Activated gamma-delta T cell treated with Interleukin-2 at 50 U/mL for 16 hours (primary cell): ENCODE measurements around the gene FGR.

Source experiments
- DNase-seq: peaks from one replicate; pipeline ENCODE4 v3.0.0-alpha.2; 2020

The FGR gene

DNA sequence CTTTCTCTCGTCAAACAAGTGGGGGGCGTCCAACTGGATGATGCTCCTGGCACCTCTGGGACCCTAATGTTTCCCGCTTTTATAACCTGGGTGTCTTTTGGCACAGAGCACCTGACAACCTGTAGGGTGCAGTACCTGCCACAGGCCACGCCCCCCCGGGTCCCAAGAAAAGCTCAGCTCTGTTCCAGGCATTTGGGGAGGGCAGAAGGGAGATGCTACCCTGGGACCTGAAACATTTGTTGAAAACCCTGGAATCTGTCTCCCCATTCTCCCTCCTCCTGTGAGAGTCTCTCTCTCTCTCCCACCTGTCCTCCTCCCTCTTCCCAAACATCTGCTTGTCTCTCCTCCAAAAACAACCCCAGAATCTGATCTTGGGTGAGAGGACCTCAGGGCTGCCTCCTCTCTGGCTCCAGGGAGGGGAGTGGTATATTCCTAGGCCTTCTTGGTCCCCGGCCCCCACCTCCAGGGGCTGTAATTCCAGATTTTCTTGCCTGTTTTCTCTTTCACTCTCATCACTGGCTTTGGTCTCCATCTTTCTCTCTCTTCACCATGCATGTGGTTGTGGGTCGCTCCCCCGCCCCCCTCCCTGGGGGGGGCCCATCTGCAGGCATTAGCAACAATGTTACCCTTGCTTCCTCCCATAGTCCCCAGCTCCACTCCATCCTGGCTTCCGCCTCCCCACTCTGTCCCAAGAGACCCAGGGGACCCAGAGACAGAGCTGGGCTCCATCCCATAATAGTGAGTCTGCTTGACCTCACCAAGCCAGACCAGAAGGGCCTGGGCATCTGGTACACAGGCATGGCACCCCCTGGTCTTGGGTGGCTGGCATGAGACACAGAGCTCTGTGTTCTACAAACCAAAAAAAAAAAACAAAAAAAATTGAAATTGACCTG is 35.1 kb downstream of the FGR start:
- no peak for DNase-seq

DNA sequence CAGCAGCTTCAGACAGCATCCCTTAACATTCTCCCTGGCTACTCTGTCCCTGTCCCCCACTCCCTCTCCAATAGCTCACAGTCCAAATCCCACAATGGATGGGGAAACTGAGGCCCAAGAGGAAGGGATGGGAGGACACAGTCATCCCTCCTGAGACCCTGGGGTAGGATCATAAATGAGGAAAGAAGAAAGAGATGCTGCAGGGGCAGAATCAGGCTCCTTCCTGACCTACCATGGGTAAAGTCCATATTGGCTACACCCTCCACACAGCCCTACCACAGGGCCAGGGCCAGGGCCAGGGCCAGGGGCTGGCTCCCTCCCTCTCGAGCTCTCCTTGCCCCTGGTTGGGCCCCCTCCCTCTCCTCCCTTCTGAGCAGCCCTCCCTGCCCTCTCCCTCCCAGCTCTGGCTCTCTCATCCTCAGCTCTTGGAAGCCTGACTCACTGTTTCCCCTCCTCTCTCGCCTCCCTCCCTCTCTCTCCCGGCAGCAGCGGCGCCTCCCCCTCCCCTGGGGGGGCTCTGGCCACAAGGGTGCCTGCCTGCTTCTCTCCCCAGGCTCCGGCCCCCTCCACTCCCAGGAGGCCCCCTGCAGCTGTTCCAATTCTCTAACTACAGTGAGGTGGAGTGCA is 36.0 kb downstream of the FGR start:
- DNase-seq, result no peak

DNA sequence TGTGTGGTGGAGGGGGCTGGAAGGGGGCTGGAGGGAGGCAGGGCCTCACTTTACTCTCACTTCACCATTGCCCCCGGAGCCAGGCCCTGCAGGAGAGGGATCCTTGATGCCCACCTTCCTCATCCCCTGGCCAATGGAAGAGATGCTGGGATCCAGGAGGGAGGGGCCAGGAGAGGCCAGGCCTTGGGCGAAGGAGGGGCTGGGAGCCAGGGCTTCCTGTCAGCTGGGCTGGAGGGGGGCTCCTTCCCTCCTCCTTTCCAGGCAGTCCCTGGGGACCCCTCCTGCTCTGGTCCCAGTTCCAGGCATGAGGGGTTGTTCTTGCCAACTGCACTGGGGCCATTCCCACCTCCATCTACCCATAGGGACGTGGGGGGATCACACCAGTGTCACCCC is 36.7 kb downstream of the FGR start:
- no peak for DNase-seq

DNA sequence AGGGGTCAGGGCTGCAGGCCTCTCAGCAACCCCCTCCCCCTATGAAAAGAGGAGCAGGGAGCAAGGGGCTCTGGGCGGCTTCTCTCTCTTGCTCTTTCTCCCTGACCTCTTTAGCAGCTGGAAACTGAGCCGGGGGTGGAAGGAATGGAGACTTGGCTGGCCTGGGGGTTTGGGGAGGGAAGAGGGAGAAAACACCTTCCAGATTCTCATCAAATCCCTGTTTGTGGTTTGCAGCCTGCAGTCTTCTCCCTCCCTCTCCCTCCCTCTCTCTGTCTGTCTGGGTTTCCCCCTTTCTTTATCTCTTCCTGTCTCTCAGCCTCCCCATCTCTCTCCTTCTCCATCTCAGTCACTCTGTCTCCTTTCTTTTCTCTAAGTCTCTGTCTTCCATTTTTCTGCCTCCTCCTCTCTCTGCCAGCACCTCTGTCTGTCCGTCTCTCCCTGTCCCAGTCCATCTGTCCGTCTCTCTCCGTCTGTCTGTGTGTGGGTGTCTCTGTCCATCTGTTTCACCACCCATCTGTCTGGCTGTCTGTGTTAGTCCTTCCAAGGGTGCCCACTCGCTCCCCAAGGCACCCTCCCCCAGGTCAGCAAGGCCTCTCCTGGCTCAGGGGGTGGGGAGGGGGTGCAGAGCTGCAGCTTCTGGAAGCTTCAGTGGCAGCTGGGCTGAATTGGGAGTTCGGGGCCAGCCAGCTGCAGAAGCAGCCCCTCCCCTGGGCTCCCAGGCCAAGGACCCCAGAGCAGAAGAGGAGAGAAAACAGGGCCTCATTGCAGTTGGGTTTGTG is 37.3 kb downstream of the FGR start:
- DNase-seq, result no peak

DNA sequence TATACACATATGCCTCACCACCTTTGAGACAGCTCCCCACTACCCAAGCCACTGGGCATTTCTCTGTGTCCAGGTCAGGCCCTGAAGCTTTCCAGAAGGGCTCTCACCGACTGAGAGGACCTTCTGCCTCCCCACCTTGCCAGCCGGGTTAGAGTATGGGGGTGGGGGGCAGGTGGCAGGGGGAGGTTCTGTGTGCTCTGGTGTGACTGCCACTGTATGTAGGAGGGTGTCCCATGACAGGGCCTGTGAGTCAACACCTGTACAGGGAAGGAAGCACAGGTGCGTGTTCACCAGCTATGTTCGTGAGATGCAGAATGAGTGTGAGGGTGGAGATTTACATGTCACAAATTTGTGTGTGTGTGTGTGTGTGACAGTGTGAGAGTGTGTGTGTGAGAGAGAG is 38.0 kb downstream of the FGR start:
- DNase-seq, result no peak

DNA sequence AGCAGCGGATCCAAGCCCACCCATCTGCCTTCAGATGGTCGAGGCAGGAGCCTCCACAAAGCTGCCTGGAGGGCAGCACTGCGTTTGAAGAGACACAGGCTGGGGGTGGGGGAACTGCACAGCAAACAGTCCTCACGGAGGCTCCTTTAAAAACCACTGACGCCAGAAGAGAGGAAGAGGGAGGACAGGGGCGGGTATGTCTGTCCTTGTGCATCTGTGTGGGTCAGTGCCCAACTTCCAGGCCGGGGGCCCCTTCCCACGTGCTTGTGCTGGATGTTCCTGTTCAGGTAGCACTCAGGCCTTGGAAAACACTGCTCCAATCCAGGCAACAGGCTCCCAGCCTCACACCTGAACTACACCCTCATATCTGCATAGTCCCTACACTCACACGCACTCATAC is 38.7 kb downstream of the FGR start:
- DNase-seq, result no peak

DNA sequence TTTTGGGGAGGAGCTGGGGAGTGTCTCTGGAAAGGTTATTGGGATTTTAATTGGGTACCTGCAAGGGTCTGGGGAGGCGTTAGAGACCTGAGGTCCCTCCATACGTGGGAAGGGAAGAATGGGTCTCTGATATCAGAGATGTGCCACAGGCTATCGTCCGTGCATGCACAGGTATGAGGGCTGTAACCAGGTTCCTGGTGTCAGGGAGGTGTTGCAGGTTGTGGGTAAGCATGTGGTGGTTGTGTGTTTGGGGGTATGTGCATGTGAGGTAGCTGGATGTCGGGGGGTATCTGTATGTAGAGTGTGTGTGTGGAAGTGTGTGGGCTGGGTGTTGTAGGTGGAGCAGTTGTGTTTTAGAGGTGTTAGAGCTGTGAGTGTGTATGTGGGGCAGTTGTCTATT is 39.4 kb downstream of the FGR start:
- DNase-seq, result no peak

- DNase-seq, result no peak
Measured at GRCh38 chr1:27594564-27595510, 40.1 kb downstream of the FGR start.

DNA sequence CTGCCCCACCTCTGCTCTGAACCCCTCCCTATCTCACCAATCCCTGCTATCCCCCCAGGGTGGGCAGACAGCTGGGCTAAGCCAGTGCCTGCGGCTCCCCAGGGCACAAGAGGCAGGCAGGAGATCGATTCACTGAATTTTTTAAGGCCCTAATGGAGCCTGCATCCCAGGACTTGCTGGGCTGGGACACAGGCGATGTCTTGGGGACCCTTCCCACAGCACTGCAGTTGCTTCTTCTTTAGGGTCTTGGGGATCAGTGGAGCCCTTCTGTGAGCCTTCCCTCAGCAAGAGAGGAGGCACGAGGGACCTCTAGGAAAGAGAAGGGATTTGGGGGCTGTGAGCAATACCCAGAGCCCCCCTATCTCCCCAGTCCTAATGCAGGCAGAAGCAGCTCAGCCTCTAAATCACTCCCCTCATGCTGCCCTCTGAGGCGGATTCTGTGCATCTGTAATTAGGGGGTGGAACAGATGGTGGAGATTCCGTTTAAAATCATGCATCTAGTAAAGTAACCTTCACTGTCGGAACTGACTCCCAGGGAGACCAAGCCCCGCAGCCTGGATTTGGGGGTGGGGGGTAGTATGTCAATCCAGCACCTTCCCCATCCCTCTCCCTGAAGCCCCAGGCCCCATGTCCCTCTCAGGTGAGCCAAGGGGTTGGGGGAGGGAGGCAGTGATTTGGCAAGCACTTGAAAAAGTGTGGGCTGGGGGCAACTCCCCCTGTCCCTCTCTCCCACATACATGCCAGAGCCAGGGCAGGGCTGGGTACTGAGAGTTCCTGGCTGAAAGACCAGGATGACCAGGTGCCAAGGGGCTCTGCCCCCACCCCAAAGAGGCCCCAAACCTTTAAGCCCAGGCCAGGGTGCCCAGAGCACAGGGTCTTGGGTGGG is 41.1 kb downstream of the FGR start:
- no peak for DNase-seq

DNA sequence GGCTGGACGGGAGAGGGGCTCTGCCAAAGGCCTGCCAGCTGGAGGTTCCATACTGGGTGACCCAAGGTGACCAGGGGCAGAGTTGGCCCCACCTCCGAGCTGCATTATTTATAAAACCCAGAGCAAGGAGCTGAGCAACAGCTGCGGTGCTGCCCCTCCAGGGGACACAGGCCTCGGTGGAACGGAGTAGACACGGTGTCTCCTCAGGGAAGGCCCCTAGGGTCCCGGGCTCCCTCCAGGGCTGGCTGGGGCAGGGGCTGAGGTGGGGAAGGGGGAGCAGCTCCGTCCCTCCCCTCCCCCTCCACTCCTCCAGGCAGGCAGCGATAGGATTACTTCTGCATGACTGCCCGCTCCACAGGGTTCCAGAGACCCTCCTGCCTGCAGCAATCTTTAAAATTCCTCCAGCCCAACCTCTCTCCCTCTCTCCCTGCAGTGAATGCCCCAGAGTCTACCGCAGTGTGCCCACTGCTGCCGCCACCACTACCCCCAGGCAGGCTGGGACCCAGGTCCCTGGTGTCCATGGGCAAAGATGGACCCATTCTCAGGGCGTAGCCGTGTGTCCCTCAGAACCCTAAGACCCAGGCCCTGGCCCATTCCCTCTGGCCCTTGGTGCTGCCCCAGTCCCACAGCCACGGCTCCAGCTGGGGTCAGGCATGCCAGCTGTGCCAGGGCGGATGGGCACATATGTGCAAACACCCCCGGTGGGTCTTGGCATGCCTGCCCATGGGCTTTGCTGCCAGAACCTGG is 41.9 kb downstream of the FGR start:
- DNase-seq, result no peak

- no peak for DNase-seq
Measured at GRCh38 chr1:27592232-27592930, 42.6 kb downstream of the FGR start.

GRCh38 chr1:27591622-27592021 is 43.4 kb downstream of the FGR start:
- DNase-seq, result no peak

- DNase-seq, result no peak
Measured at GRCh38 chr1:27590917-27591508, 44.0 kb downstream of the FGR start.

DNA sequence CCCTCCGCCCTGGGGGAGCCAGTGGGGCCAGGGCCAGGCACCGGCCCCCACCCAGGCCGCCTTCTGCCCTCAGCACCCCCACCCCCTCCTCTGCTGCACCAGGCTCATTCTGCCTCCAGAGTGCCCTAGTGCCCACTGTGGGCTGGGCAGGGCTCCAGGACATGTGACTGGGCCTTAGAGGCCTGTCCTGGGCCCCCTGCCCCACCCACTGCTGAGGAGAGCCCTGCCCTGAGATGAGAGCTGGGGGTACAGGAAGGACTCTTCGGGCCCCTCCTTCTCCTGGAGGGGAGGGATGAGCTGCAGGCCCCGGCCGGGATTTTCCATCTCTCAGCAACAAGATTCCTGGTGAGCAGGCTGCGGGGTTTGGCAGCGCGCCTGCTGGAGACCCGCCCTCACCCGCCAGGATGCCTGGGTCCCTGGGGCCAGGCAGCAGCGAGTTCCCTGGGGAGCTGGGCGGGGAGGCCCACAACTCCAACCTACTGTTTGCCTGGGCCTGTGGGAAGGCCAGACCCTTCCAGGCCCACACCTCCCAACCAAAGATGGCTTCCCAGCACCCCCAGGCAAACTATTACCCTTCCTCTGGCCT is 45.1 kb downstream of the FGR start:
- DNase-seq, result no peak

DNA sequence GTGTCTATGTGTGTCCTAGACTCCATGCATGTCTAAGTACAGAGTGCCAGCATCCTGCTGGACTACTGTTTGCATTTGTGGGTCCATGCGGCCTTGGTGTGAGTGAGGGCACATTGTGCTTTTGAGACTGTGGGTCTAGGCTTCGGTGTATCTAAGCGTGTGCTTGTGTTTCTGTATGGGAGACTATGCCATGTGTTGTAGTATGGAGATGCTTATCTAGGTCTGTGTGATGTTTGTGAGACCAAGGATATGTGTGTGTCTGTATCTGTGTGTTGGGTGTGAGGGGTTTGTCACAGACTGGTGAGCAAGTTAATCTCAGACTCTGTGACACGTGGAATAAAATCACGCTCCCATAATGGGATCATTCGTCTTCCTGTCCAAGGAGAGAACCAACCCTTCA is 45.5 kb downstream of the FGR start:
- no peak for DNase-seq

DNA sequence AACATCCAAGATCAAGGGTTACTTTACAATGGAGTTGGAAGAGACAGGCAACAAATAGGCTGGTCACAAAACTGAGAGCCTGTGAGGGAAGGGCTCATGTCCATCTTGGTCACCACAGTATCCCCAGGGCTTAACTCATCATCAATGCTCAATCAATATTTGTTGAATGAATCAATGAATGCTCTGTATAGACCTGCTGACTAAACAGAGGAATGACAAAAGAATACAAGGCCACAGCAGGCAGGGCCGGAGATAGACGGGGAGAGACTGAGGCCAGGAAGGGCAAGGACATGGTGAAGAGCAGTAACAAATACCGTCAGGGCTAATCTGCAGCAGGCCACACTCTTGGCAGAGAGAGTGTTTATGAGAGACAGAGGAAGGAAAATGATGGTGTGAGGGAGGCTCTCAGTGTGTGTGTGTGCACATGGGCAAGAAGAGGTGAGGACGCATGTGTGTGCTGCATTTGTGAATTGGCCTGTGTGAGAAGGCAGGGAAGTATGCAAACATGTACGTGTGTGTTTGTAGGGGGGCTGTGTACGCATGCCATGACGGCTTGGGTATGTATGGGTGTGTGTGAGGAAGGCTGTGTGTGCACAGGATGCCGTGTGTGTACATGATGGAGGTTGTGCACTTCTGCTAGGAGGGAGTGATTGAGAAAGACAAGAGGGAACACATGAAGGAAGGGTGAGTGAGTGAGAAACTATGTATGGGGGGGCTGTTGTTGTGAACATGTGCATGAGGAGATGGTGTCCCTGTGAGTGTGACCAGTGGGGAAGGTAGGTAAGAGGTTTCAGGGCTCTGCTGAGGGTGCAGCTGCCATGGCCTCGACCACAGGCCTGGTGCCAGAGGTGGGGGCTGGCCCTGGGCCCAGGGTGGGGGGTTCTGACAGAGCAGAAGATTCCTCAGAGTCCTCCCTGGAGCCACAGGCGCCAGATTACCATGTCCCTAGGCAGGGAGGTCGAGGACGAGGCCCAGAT is 46.4 kb downstream of the FGR start:
- DNase-seq, result no peak

- DNase-seq, result no peak
Measured at GRCh38 chr1:27585684-27586083, 49.3 kb downstream of the FGR start.

DNA sequence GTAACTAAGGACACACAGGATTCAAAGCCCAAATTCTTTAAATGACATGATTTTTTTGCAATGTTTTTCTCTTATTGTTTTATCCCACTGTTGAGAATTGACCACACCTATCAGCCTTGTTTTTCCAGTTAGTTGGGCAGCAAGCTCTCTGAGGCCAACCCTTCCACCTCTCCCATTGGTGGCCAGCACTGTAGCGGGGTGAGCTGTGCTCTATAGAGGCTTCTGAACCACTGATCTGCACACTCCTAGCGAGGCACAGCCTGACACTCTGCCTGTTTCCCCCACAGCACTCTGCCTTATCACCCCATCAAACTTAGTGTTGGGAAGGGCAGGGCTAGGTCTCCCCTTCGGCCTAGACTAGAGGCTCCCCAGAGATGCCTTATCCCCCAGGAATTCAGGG is 50.5 kb downstream of the FGR start:
- no peak for DNase-seq
